Choroid plexus epithelial cell (primary cell): ENCODE data around the gene PPP1R14D.

Experiments
- DNase-seq: peaks from one replicate; pipeline ENCODE4 v3.0.0-alpha.2; 2010; ENCODE audit warnings: low read depth
- H3K4me3 ChIP-seq: 2 replicates; pipeline ENCODE4 v1.5.1; 2011; ENCODE audit warnings: low read depth, mild to moderate bottlenecking, control low read depth, low read length, moderate library complexity
- CTCF ChIP-seq: conservative IDR thresholded peaks from 2 replicates; pipeline ENCODE4 v1.5.1; 2011; ENCODE audit warnings: low read depth, mild to moderate bottlenecking, control low read depth, inconsistent platforms, low read length, moderate library complexity

PPP1R14D gene

GRCh38 chr15:40773496-40773895, 55.0 kb downstream of the PPP1R14D start:
- no peak for TF ChIP-seq CTCF
- no peak for DNase-seq
- H3K4me3 ChIP-seq, result no peak overlapping the region

- no peak for TF ChIP-seq CTCF
- no peak for DNase-seq
- H3K4me3 ChIP-seq, result no peak overlapping the region
These were observed 56.5 kb downstream of the PPP1R14D start for GRCh38 chr15:40772014-40772413.

- TF ChIP-seq CTCF, result no peak
- no peak overlapping the region for H3K4me3 ChIP-seq
- no peak for DNase-seq
These were observed 57.3 kb downstream of the PPP1R14D start for GRCh38 chr15:40771242-40771641.

- peak; percentile 20 for DNase-seq
- no peak overlapping the region for H3K4me3 ChIP-seq
- no peak for TF ChIP-seq CTCF
These were observed 58.3 kb downstream of the PPP1R14D start for GRCh38 chr15:40770147-40770721.

- no peak within 1 kb of the TSS for H3K4me3 ChIP-seq
- TF ChIP-seq CTCF, result no peak
- peak; percentile 30 for DNase-seq
These were observed 59.0 kb downstream of the PPP1R14D start, which contains the start of gene C15orf62 for GRCh38 chr15:40769274-40770146. Gene C15orf62, plus strand, starts transcription at chr15:40769980. Its CDS starts 516 bp downstream, at chr15:40770496.

- TF ChIP-seq CTCF, result no peak
- H3K4me3 ChIP-seq, result no peak overlapping the region
- no peak for DNase-seq
These were observed 59.8 kb downstream of the PPP1R14D start for GRCh38 chr15:40768521-40769273.
